ENCODE measurements around the gene ECI2.
"Not testable (repeated sequence)": the region's sequence is repeated elsewhere in the genome, so short reads cannot be mapped to it uniquely, and the experiment has no call there.

The ECI2 gene

DNA sequence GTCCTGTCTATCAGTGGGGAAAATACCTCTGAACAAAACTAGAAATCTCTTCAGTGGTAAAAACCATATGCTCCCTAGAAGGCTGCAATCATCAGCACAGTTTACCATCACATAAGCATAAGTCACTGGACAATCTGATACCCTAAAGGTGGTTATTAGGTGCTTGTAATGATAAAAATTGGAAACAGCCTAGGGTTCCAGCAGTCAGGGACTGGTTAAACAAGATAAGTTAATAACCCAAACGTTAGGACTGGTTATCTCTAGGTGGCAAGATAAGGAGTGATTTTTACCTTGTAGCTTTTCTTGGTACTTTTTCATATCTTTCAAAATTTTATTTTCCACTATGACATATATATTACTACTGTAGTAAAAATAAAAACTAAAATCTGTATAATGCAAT lies 11.0 kb downstream of the ECI2 start:
- no peak for DNase-seq (ENCODE audit: low read depth)
- TF ChIP-seq, protein P1, sequence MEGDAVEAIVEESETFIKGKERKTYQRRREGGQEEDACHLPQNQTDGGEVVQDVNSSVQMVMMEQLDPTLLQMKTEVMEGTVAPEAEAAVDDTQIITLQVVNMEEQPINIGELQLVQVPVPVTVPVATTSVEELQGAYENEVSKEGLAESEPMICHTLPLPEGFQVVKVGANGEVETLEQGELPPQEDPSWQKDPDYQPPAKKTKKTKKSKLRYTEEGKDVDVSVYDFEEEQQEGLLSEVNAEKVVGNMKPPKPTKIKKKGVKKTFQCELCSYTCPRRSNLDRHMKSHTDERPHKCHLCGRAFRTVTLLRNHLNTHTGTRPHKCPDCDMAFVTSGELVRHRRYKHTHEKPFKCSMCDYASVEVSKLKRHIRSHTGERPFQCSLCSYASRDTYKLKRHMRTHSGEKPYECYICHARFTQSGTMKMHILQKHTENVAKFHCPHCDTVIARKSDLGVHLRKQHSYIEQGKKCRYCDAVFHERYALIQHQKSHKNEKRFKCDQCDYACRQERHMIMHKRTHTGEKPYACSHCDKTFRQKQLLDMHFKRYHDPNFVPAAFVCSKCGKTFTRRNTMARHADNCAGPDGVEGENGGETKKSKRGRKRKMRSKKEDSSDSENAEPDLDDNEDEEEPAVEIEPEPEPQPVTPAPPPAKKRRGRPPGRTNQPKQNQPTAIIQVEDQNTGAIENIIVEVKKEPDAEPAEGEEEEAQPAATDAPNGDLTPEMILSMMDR (IDR thresholded peaks at IDR 0.05; ENCODE audit: insufficient read depth, low read depth, low read length, missing control alignments) = no peak
- H3K4me3 ChIP-seq (ENCODE audit: low read length) = no peak overlapping the region

DNA sequence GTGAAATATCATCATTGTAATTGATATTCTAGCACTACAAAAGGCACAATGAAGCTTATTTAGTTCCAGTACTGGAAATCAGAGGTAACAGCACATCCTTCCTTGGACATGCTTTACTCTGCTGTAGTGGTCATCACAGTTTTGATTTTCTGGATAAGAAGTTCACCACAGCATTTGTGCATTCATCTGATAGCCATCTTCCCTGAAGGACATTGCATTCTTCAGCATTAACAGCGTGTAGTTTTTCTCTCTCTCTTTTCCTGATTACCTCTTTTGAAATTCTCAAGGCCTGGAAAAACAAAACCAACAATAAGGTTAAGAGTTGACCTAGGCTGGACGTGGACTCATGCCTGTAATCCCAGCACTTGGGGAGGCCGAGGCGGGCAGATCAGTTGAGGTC lies 19.6 kb downstream of the ECI2 start:
- TF ChIP-seq, protein P1 (IDR thresholded peaks at IDR 0.05; ENCODE audit: insufficient read depth, low read depth, low read length, missing control alignments) = no peak
- DNase-seq (ENCODE audit: low read depth) = no peak
- H3K4me3 ChIP-seq (ENCODE audit: low read length) = no peak overlapping the region

DNA sequence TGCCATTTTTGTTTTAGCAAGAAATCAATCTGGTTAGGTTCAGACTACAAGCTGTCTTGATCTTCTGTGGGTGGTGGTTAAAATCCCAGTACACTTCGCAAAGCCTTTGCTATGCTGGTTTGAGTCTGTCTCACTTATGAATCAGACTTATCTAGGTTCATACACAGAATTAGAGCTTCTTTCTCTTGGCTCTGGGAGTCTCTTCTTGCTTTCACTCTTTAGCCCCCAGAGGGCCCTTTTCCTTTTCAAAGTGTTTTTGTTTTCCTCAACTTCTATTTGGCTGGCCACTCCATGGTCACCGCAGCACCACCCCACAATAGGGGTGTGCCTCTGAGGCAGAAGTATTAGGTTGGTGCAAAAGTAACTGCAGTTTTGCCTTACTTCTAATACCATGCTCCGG lies 21.3 kb downstream of the ECI2 start:
- no peak for DNase-seq (ENCODE audit: low read depth)
- no peak overlapping the region for H3K4me3 ChIP-seq (ENCODE audit: low read length)
- TF ChIP-seq, protein P1 (IDR thresholded peaks at IDR 0.05; ENCODE audit: insufficient read depth, low read depth, low read length, missing control alignments) = no peak

DNA sequence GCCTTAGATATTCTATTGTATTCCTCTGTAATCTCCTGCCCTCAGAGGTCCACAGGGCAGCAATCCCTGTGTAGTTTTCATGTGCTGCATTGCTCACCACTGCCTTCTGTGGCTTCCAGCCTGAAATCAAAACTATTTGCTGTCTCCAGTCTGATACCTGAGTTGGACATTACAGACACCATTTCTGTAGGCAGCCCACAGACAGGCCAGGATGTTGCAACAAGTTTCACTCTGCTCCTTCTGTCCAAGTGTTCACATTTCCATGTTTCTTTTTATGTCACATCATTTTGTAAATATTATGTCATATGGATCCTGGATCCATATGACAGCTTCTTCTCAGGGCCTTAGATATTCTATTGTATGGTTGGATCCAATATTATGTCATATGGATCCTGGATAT lies 21.7 kb downstream of the ECI2 start:
- TF ChIP-seq, protein P1 (IDR thresholded peaks at IDR 0.05; ENCODE audit: insufficient read depth, low read depth, low read length, missing control alignments) = no peak

DNA sequence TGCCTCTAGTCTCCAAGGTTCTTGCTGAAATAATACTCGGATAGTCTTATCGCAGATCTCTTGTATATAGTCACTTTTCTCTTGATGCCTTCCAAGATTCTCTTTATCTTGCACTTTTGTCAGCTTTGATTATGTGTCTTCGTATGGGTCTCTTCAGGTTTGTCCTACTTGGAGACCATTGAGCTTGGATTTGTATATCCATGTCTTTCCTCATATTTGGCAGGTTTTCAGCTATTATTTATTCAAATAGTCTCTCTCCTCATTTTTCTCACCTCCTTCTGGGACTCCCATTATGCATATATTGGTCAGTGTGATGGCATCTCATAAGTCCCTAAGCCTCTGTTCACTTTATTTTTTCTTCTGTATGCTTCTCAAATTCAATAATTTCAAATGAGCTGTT lies 23.0 kb downstream of the ECI2 start:
- no peak overlapping the region for H3K4me3 ChIP-seq (ENCODE audit: low read length)
- no peak for DNase-seq (ENCODE audit: low read depth)
- TF ChIP-seq, protein P1 (IDR thresholded peaks at IDR 0.05; ENCODE audit: insufficient read depth, low read depth, low read length, missing control alignments) = no peak

More for the DNA sequence above, 21.7 kb downstream of the ECI2 start:
- no peak for DNase-seq (ENCODE audit: low read depth)
- H3K4me3 ChIP-seq (ENCODE audit: low read length) = no peak overlapping the region

DNA sequence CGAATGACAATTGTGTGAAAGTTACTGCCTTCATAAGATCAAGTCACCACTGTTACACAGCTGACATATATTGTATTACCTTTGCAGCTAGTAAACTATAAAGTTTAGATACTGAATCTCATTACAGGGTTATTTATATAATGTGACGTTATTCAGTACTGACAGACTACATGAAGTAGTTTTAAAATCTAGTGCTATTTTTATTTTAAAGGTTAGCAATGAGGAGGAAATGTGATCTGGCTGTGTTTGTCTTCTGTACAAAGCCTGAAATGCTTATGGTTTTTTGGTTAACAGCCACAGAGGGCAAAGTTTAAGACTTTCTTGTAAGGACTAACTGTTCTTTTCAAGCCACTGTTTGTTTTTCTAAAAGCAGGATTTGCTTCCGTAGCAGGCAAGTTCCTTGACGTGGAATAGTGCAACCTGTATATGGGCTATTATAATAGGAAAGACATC lies 26.0 kb downstream of the ECI2 start:
- not testable (repeated sequence) for DNase-seq (ENCODE audit: low read depth)

DNA sequence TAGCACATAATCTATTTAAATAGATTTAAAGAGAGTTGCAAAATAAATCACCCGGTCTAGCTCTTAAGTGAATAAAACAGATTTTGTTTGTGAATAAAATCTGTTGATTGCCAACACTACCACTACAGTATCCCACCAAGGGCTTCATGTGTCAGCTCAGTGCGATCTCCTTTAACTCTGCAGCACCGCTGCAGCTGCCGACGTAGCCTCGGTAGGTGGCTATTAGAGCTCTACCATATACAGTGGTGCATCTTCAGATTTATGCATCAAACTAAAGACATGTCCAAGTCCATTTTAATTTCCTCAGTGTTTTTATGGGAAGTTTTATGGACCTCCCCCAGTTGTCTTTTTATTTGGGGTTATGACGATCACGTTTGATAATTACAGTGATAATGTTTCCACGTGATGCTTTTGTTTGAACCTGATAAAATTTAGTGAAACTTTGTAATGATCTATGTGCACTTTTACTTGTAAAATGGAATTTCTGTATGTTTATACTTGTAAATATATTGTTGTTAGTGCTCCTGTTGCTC lies 26.7 kb downstream of the ECI2 start:
- TF ChIP-seq, protein P1 (IDR thresholded peaks at IDR 0.05; ENCODE audit: insufficient read depth, low read depth, low read length, missing control alignments) = no peak
- no peak overlapping the region for H3K4me3 ChIP-seq (ENCODE audit: low read length)
- no peak for DNase-seq (ENCODE audit: low read depth)

More for the DNA sequence above, 26.0 kb downstream of the ECI2 start:
- H3K4me3 ChIP-seq (ENCODE audit: low read length) = not testable (repeated sequence)

Data from epithelial cell of esophagus (primary cell).